Measurements from ENCODE around the gene HS6ST3.

Gene HS6ST3

GRCh38 chr13:96860882-96861281 lies 771.0 kb downstream of the HS6ST3 start:
- no peak for DNase-seq

- no peak for DNase-seq
Measured at GRCh38 chr13:96862093-96862492, 772.2 kb downstream of the HS6ST3 start.

GRCh38 chr13:96862999-96863398 lies 773.1 kb downstream of the HS6ST3 start:
- no peak for DNase-seq

- no peak for DNase-seq
Measured at GRCh38 chr13:96871469-96871868, 781.6 kb downstream of the HS6ST3 start.

- DNase-seq: no peak
Measured at GRCh38 chr13:96880419-96880818, 790.5 kb downstream of the HS6ST3 start.
